Measurements from ENCODE around the gene KCTD10.

- TF ChIP-seq EZH2 (IDR thresholded peaks at IDR 0.05; ENCODE audit: low read length) = no peak
- TF ChIP-seq CTCF (optimal IDR thresholded peaks at IDR 0.05 in 1 of 3, IDR thresholded peaks at IDR 0.05 in 1 of 3, conservative IDR thresholded peaks at IDR 0.05 in 1 of 3; ENCODE audit: extremely low read depth in 1 of 3, insufficient read depth in 2 of 3, low read length in 3 of 3) = no peak
Observed at GRCh38 chr12:109482894-109483293, 5.8 kb upstream of the KCTD10 start.
